Activated gamma-delta T cell (primary cell): Measurements from ENCODE around the gene COL16A1.

Experiments
- DNase-seq: peaks from one replicate; lab custom pipeline; 2025; lab: John Stamatoyannopoulos, UW

Gene COL16A1

GRCh38 chr1:31665234-31665878 lies 38.5 kb downstream of the COL16A1 start:
- DNase-seq: no peak

GRCh38 chr1:31664528-31664927 lies 39.3 kb downstream of the COL16A1 start:
- no peak for DNase-seq

DNA sequence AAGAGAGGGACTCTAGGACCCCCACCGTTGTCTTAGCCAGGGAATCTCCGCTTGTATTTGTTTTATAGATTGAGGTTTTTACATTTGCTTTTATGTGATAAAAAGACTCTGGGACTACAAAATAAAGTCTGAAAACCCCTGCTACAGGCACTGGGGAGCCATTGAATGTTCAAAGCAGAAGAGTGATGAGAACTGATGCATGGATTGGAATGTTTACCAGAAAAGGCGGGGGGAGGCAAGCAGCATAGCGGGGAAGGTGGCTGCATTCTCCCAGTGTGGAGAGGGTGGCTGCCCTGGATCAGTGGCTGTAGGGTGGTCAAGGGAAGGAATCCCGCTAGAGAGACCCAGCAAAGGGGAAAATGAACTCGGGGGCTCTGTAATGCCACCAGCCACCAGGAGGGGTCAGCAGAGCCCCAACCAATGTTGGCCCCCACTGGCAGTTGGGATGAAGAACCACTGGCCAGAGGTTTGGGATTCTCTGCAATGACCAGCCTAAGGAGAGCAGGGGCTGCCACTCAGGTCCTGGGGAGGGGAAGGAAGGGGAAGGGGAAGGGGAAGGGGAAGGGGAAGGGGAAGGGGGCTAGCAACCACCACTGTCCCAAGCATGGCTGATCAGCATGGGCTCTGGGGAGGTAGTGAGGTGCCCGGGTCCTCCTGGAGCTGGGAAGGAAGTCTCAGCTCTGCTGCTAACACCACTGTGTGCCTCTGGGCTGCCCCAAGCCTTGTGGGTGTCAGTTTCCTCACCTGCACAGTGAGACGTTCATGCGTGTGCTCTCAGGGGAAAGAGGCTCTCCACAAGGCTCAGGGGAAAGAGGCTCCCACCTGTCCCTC lies 40.0 kb downstream of the COL16A1 start:
- DNase-seq: no peak

- no peak for DNase-seq
Observed at GRCh38 chr1:31662463-31662862, 41.4 kb downstream of the COL16A1 start.

- no peak for DNase-seq
Observed at GRCh38 chr1:31661856-31662255, 42.0 kb downstream of the COL16A1 start.

DNA sequence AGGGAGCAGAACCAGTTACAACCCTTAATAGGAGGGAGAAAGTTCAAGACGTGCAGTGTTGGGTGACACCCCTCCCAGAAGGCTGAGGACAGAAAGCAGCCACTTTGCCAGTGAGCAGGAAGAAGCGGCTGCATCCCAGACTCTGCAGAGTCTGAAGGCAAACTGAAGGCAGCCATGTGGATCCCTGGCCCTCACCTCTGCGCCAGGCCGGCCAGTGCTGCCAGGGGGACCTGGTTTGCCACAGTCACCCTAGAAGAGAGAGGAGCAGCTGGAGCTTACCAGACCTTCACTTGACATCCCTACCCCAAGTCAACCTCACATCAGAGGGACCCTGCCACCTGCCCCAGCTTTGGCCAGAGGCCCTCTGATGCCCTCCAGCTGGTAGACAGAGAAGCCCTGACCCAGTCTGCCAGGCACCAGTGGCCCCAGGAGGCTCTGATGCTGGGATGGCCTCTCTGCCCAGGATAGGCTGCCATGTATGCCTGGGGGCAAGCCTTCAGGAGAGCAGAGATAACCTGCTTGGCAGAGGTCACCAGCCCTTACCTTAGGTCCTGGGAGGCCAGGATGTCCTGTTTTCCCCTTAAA lies 42.9 kb downstream of the COL16A1 start:
- DNase-seq: no peak

- DNase-seq: no peak
Observed at GRCh38 chr1:31659889-31660288, 43.9 kb downstream of the COL16A1 start.

DNA sequence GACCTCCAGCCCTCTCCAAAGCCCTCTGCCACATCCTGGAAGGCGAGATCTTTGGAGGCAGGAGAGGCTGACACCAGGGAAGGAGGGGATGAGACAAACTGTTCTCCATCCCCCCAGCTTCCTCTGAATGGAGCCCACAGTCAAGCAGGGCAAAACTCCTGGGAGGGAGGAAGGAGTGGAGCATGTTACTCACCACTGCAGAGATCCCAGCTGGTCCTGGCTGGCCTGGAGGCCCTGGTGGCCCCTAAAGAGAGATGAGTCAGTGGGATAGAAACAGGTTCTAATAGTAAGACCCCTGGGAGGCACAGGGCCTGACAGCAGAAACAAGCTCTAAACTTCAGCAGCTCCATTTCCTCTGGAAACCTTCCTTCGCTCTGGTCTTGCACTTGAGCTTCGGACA lies 45.1 kb downstream of the COL16A1 start:
- DNase-seq: no peak

GRCh38 chr1:31657972-31658510 lies 45.8 kb downstream of the COL16A1 start:
- no peak for DNase-seq

DNA sequence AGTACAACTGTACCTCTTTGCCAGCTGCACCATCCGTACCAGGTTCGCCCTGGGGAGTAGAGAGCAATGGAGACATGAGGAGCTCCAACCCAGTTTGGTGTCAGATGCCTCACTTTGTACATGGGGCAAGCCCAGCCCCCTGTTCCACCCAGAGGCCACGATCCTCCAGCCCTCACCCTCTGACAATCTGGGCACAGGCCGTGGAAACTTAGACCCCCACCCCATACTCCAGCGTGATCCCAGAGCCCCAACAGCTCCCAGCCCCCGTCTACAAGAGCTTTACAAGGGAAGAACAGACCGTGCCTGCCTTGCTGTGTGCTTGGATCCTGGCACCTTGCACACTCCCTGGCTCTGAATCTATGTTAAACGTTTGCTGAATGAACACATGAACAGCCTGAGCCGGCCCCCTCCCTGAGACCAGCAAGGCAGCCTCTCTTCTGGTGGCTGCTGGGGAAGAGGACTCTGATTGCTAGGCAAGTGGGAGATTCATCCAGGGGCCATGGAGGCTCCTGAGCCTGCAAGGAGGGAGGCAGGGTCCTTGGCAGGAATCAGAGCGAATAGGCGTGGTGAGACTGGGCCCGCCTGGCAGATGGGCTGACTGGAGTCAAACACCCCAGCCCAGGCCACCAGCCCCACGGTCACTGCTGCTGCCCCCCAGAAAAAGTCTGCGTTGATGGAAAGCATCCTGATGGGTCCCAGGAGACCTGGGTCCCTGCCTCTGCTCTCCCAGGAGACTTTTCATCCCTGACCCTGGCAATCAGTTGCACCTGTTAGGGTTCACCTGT lies 46.6 kb downstream of the COL16A1 start:
- DNase-seq: no peak

DNA sequence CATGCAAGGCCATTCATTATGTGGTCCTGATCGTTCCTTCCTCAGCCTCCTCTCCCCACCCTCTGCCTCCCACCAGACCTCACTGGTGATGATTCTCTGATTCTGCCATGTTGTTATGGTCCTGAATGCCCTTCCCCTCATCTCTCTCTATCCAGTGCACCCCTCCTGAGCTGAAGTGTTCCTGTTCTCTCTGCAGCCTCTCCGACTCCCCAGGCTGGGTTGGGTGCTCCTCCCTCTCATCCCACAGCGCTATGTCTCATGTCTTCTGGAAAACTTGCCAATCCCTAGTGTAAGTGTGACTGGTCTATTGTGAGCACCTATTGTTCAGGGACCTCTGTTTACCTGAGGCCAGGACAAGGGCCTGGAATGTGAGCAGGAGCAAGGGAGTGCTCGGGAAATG lies 48.1 kb downstream of the COL16A1 start:
- no peak for DNase-seq

- DNase-seq: no peak
Observed at GRCh38 chr1:31655104-31655503, 48.7 kb downstream of the COL16A1 start.

DNA sequence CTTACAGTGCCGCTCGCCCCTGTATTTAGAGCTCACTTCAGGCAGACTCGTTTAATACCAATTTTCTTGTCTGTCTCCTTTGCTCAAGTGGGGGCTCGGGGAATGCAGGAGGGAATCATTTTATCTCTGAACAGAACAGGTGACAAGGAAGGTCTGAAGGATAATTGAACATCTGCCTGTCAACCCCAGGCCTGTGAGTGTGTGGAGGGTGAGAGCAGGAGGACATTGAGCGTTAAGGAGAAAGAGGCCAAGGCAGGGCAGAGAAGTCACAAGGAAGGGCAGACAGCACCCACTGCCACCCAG lies 49.4 kb downstream of the COL16A1 start:
- DNase-seq: no peak

DNA sequence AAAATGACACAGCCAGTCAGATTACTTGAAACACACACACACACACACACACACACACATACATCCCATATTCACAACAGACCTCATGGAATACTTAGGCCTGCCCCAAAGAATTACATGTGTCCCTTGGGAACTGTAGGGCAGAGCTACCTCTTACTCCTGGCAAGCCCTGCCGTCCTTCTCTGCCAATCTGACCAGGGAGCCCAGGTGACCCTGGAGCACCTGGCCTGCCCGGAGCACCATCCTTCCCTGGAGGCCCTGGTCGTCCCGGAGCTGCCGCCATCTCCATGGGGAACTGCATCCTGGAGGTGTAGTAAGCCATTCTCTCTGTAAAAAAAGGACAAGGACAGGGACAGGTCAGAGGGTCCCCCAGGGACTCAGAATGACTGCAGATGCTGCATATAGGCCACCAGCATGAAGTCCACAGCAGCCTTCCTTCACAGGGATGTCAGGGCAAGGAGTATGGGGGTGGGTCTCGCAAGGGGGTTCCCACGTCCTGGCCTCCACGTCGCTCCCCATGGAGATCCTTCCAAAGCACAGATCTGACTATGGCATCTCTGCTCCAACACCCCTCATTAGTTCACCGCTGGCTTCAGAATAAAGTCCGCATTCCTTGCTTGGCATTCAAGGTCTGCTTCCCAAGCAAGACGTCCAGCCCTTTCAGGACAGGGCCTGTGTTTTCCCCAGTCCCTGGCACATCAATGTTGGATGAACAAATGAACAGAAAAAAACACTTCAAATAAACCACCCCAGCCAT lies 49.9 kb downstream of the COL16A1 start:
- no peak for DNase-seq

DNA sequence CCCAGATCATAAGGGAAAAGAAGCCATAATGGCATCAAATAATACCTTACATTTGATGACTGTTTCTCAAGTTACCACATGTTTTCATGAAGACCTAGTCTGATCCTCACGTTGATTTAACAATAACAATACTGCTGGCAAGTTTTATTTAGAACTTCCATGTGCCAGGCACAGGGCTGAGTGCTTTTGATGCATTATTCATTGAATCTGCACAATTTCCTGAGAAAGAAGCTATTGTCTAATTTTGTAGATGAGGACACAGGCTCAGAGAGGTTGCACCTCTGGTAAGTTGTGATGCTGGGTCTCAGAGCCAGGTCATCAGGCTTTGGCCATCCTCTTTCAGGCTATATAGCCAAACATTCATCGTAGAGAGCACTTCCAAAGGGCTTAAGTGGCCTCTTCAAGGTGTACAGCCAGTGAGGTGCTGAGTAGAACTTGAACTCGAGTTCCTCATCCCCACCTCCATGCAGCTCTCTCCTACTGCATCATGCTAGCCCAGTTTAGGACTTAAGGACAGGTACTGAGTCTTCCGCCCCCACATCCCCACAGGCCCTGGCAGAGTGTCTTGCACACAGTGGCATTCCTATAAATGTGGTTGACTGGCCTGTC lies 50.8 kb downstream of the COL16A1 start:
- no peak for DNase-seq

DNA sequence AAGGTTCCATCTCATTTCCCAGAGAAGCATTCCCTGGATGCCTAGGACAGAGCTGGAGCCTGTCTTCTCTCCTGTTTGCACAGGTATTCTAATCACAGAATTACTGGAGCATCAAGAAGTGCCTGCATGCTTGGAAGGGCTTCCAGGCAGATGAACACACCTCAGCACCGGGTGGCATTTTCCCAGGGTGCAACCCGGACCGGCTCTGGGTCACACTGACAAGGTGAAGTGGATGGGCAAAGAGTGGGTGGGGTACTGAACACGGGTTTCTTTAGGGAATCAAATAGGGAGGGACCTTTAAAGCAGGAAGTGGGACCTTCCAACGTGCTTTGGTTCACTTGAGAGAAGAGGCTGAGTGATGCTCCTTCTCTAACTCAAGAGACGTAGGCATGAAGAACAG lies 52.1 kb downstream of the COL16A1 start:
- no peak for DNase-seq

DNA sequence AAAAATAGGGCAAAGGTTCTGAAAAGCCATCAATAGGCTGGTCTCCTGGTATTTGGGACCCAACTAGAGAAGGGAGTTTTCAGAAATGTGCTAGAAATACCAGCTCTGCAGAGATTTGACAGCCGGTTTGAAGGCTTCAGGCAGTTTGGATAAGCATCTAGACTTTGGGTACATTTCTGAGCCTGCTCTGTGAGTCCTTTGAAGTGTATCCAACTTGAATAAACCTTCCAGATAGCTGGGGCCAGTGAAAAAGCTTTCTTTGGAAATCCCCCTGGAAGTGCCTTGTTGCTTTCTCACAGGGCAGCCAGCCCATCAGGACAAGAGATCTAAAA lies 52.8 kb downstream of the COL16A1 start:
- DNase-seq: no peak

DNA sequence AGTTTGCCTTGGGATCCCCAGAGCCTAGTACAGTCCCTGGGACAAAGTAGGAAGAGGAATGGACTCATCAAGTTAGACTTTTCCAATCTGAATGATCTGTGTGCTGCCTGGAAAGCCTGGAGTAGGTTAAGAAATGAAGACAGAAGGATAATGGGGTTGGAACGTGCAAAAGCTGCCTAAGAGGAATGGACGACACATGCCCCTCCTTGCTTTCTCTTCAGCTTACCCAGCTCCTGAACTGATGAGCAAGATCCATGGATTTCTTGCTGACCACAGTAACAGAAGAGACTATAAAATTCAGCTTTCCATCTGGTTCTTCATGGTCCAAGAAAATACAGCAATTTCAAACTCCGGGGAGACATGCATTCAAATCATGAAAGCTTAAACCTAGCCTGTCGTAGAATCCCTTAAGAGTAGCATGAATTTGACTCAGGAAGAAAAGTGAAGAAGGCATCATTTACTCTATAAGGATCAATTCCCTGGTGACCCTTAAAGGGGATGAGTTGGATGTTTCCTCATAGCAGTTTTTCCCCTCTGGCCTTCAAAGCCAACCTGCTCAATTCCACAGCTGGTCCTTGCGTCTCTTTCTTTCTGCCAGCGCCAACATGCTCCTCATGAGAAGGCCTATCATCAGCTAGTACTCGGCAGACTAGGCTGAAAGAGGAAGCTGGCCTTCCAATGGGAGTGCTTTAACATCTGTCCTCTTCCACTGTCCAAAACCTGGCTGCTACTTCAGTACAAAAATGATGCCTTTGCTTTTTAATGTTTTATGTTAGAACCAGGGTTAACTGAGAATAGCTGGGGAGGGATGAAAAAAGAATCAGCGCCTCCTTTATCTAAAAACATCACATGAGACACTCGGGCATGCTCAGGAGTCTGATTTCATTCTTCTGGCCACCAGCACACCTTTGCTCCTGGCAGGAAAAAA lies 53.4 kb downstream of the COL16A1 start:
- no peak for DNase-seq

DNA sequence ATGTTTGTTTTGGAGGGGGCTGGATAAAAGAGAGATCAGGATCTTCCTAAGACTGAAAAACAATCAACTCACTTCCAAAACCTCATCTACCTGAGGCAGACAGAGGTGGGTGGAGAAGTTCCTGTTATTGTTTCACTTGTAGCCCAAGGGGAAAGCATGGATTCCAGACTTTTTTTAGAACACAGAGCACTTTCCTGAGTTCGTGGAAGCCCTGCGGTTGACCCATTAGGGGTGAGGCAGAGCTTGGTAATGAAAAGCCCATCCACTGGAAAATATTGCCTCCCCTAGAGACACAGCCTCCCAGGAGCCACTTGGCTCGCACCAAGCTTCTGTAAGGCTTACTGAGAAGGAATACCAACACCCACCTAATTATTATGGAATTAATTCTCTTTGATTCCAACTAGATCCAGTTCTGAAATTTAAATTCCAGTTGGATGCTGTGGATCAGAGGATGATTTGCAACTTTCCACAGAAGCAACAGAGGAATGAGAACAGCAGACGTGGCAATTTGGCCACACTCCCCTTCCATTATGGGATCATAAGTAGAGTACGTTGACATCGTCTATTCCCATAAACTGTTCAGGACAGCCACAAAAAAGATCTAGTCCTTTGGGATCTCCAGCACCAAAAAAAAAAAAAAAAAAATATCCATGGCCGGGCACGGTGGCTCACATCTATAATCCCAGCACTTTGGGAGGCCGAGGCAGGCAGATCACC lies 55.0 kb downstream of the COL16A1 start:
- no peak for DNase-seq

DNA sequence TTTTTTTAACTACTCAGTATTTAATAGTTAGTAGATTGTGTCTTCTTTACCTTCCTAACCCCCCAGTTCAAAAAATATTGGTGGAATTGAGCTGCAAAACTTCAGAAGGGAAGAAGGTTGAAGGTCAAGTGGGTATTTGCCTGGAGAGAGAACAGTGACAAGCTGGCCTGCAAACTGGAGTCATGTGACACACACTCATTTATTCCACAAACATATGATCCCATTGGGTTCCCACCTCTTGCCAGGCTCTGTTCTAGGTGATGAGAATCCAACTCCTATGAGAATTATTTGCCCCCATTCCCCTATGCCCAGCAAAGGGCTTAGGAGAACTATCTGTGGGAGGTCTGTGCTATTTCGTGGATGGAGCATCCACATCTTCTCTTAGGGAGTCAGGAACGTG lies 55.6 kb downstream of the COL16A1 start:
- no peak for DNase-seq
